K562 (cell line): ENCODE results near the gene ACAD8.

ENCODE experiments used
- CBX5 ChIP-seq: IDR thresholded peaks from 2 replicates; pipeline ENCODE4 v1.6.1; 2014; ENCODE audit warnings: low read depth, borderline replicate concordance
- E2F4 ChIP-seq: sonication (generic); formaldehyde crosslinking; IDR thresholded peaks from 2 replicates; pipeline ENCODE4 v1.8.0; 2022; ENCODE audit warnings: mild to moderate bottlenecking, low read depth, missing genetic modification reagents
- FOXP1 ChIP-seq: sonication (generic); formaldehyde crosslinking; IDR thresholded peaks from 2 replicates; pipeline ENCODE4 v1.8.0; 2022; ENCODE audit warnings: mild to moderate bottlenecking, missing genetic modification reagents
- NCOA1 ChIP-seq: fragments of 450-650 bp; IDR thresholded peaks from 2 replicates; pipeline ENCODE4 v1.6.1; 2016; ENCODE audit warnings: low read depth
- POLR2A ChIP-seq: fragments of 450-650 bp; conservative IDR thresholded peaks from 2 replicates; pipeline ENCODE4 v1.6.1; 2016
- RERE ChIP-seq: sonication (generic); formaldehyde crosslinking; IDR thresholded peaks from 2 replicates; pipeline ENCODE4 v1.8.0; 2023; ENCODE audit warnings: missing genetic modification reagents, mild to moderate bottlenecking, borderline replicate concordance
- STAT6 ChIP-seq: sonication (generic); formaldehyde crosslinking; IDR thresholded peaks from 2 replicates; pipeline ENCODE4 v1.8.1; 2023; ENCODE audit warnings: mild to moderate bottlenecking, missing genetic modification reagents
- TAF1 ChIP-seq: IDR thresholded peaks from 2 replicates; pipeline ENCODE4 v1.6.1; 2011; ENCODE audit warnings: mild to moderate bottlenecking, low read length, moderate library complexity; ENCODE audit not compliant: insufficient read depth, control insufficient read depth, severe bottlenecking; ENCODE audit errors: extremely low read depth
- ZBTB11 ChIP-seq, 3 experiments: fragments of 200-800 bp in 1 of 3; fragments of 250-450 bp in 1 of 3; fragments of 450-650 bp in 1 of 3; sonication (Bioruptor Pico) in 1 of 3; sonication (Bioruptor generic) in 1 of 3; formaldehyde crosslinking in 1 of 3; IDR thresholded peaks; 2 replicates each; pipeline versions ENCODE4 v1.6.1 to v1.8.0; 2016 to 2022; ENCODE audit warnings: mild to moderate bottlenecking in 2 of 3, missing genetic modification characterization in 2 of 3, missing compliant biosample characterization in 1 of 3, moderate library complexity in 1 of 3
- TF ChIP-seq, protein P1 (sequence below), 3 experiments: IDR thresholded peaks in 2 of 3; conservative IDR thresholded peaks in 1 of 3; 2 replicates each; pipeline ENCODE4 v1.5.1; 2011 to 2012; ENCODE audit warnings: low read length in 3 of 3, mild to moderate bottlenecking in 3 of 3, control low read depth in 2 of 3, improper control_type of control experiment in 1 of 3, inconsistent platforms in 1 of 3, low read depth in 1 of 3, mixed read lengths in 1 of 3, moderate library complexity in 1 of 3; ENCODE audit not compliant: insufficient read depth in 2 of 3
- TF ChIP-seq, protein P2 (sequence below), 2 experiments: fragments of 450-650 bp in 1 of 2; sonication (generic) in 1 of 2; formaldehyde crosslinking in 1 of 2; IDR thresholded peaks in 1 of 2; conservative IDR thresholded peaks in 1 of 2; 2 replicates each; pipeline versions ENCODE4 v1.6.1 to v1.8.1; 2016 to 2023; ENCODE audit warnings: mild to moderate bottlenecking in 2 of 2, moderate library complexity in 2 of 2, inconsistent platforms in 1 of 2, missing genetic modification reagents in 1 of 2
- TF ChIP-seq, protein P3 (sequence below): sonication (generic); formaldehyde crosslinking; IDR thresholded peaks from 2 replicates; pipeline ENCODE4 v1.8.0; 2023; ENCODE audit warnings: mild to moderate bottlenecking, missing genetic modification reagents

- no peak for TF ChIP-seq TAF1
- TF ChIP-seq, protein P1, sequence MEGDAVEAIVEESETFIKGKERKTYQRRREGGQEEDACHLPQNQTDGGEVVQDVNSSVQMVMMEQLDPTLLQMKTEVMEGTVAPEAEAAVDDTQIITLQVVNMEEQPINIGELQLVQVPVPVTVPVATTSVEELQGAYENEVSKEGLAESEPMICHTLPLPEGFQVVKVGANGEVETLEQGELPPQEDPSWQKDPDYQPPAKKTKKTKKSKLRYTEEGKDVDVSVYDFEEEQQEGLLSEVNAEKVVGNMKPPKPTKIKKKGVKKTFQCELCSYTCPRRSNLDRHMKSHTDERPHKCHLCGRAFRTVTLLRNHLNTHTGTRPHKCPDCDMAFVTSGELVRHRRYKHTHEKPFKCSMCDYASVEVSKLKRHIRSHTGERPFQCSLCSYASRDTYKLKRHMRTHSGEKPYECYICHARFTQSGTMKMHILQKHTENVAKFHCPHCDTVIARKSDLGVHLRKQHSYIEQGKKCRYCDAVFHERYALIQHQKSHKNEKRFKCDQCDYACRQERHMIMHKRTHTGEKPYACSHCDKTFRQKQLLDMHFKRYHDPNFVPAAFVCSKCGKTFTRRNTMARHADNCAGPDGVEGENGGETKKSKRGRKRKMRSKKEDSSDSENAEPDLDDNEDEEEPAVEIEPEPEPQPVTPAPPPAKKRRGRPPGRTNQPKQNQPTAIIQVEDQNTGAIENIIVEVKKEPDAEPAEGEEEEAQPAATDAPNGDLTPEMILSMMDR (IDR thresholded peaks at IDR 0.05 in 2 of 3, conservative IDR thresholded peaks at IDR 0.05 in 1 of 3; ENCODE audit: insufficient read depth in 2 of 3, low read depth in 1 of 3, low read length in 3 of 3) = no peak
- no peak for TF ChIP-seq RERE
- TF ChIP-seq NCOA1 = no peak
- no peak for TF ChIP-seq CBX5
- no peak for TF ChIP-seq E2F4 (CRISPR knock-in tag)
- TF ChIP-seq, protein P2, sequence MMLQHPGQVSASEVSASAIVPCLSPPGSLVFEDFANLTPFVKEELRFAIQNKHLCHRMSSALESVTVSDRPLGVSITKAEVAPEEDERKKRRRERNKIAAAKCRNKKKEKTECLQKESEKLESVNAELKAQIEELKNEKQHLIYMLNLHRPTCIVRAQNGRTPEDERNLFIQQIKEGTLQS (IDR thresholded peaks at IDR 0.05) = no peak
- TF ChIP-seq, protein P2 (CRISPR knock-in tag; conservative IDR thresholded peaks at IDR 0.05) = no peak
- no peak for TF ChIP-seq ZBTB11 (CRISPR knock-in tag; IDR thresholded peaks at IDR 0.05)
- TF ChIP-seq STAT6 = no peak
- TF ChIP-seq, protein P3, sequence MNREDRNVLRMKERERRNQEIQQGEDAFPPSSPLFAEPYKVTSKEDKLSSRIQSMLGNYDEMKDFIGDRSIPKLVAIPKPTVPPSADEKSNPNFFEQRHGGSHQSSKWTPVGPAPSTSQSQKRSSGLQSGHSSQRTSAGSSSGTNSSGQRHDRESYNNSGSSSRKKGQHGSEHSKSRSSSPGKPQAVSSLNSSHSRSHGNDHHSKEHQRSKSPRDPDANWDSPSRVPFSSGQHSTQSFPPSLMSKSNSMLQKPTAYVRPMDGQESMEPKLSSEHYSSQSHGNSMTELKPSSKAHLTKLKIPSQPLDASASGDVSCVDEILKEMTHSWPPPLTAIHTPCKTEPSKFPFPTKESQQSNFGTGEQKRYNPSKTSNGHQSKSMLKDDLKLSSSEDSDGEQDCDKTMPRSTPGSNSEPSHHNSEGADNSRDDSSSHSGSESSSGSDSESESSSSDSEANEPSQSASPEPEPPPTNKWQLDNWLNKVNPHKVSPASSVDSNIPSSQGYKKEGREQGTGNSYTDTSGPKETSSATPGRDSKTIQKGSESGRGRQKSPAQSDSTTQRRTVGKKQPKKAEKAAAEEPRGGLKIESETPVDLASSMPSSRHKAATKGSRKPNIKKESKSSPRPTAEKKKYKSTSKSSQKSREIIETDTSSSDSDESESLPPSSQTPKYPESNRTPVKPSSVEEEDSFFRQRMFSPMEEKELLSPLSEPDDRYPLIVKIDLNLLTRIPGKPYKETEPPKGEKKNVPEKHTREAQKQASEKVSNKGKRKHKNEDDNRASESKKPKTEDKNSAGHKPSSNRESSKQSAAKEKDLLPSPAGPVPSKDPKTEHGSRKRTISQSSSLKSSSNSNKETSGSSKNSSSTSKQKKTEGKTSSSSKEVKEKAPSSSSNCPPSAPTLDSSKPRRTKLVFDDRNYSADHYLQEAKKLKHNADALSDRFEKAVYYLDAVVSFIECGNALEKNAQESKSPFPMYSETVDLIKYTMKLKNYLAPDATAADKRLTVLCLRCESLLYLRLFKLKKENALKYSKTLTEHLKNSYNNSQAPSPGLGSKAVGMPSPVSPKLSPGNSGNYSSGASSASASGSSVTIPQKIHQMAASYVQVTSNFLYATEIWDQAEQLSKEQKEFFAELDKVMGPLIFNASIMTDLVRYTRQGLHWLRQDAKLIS (CRISPR knock-in tag) = no peak
- no peak for TF ChIP-seq FOXP1 (CRISPR knock-in tag)
- TF ChIP-seq POLR2A = no peak
Measured at GRCh38 chr11:134226806-134227325, 26.5 kb upstream of the ACAD8 start.
